Ovary (tissue), 3 donors: ENCODE data around the gene TSFM.

ENCODE experiments used
- POLR2A ChIP-seq: fragments of 450-650 bp; IDR thresholded peaks from one replicate; pipeline ENCODE4 v1.6.1; 2017; ENCODE audit warnings: antibody characterized with exemption, mild to moderate bottlenecking, moderate library complexity
- TF ChIP-seq, protein P1 (sequence below), 3 donors: fragments of 450-650 bp in 2 of 3; fragments of 200-600 bp in 1 of 3; IDR thresholded peaks; one replicate each; pipeline versions ENCODE4 v1.5.1 to v1.8.0; 2016 to 2022; ENCODE audit warnings: antibody characterized with exemption in 3 of 3, mild to moderate bottlenecking in 1 of 3
- donor health status: DM: no; HTN: no; CAD: no.

DNA sequence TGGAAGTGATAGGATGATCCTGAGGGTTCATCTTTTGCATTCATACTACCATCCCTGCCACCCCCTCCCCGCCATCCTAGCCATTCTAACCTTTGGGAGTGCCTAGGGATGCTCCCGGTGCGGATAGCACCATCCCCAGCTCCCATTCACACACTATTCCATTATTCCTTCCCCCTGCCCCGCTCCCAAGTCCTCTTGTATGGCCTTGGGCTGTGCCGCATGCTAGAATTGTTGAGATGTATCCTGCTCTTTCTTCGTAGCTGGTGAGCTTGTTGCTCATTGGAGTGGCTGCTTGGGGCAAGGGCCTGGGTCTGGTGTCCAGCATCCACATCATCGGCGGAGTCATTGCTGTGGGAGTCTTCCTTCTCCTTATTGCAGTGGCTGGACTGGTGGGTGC, 37.1 kb upstream of the TSFM start:
- no peak for TF ChIP-seq POLR2A
- TF ChIP-seq, protein P1, sequence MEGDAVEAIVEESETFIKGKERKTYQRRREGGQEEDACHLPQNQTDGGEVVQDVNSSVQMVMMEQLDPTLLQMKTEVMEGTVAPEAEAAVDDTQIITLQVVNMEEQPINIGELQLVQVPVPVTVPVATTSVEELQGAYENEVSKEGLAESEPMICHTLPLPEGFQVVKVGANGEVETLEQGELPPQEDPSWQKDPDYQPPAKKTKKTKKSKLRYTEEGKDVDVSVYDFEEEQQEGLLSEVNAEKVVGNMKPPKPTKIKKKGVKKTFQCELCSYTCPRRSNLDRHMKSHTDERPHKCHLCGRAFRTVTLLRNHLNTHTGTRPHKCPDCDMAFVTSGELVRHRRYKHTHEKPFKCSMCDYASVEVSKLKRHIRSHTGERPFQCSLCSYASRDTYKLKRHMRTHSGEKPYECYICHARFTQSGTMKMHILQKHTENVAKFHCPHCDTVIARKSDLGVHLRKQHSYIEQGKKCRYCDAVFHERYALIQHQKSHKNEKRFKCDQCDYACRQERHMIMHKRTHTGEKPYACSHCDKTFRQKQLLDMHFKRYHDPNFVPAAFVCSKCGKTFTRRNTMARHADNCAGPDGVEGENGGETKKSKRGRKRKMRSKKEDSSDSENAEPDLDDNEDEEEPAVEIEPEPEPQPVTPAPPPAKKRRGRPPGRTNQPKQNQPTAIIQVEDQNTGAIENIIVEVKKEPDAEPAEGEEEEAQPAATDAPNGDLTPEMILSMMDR (IDR thresholded peaks at IDR 0.05), result no peak
